ENCODE measurements around the gene FARP1.

FARP1 gene

DNA sequence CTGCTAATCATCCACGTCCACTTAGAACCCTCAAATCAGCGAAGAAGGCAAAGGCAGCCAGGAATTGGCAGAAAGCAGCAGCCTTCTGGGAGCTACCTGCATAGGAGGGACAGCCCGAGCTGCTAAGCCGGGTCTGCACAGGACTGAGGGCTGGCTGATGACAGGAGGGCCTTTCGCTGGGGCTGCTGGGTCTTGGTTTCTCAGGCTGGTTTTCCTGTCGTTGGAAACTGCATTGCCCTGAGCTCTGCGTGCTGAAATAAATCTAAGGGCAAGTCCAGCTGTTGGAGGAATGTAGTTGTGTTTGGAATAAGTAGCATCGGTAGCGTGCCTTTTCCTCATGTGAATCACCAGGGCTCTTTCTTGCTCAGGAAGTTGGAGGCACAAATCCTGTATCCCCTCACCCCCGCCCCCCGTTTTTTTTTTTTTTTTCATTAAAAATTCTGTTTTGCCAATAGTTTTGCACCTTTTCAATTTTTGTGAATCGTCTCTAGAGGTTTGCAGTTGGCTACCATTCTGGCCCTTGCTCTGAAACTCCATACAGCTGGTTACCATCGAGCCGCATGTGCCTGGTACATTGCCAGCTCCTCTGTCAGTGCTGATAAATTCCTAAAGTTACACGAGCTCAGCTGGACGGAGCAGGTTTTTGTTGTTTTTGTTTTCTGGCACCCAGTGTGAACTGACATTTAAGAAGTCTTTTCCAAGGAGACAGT lies 228.1 kb downstream of the FARP1 start:
- no peak overlapping the region for H3K4me3 ChIP-seq (ENCODE audit: low read length)
- no peak for DNase-seq (ENCODE audit: low read depth)
- TF ChIP-seq, protein P1, sequence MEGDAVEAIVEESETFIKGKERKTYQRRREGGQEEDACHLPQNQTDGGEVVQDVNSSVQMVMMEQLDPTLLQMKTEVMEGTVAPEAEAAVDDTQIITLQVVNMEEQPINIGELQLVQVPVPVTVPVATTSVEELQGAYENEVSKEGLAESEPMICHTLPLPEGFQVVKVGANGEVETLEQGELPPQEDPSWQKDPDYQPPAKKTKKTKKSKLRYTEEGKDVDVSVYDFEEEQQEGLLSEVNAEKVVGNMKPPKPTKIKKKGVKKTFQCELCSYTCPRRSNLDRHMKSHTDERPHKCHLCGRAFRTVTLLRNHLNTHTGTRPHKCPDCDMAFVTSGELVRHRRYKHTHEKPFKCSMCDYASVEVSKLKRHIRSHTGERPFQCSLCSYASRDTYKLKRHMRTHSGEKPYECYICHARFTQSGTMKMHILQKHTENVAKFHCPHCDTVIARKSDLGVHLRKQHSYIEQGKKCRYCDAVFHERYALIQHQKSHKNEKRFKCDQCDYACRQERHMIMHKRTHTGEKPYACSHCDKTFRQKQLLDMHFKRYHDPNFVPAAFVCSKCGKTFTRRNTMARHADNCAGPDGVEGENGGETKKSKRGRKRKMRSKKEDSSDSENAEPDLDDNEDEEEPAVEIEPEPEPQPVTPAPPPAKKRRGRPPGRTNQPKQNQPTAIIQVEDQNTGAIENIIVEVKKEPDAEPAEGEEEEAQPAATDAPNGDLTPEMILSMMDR (conservative IDR thresholded peaks at IDR 0.05; ENCODE audit: low read depth, low read length) = no peak

DNA sequence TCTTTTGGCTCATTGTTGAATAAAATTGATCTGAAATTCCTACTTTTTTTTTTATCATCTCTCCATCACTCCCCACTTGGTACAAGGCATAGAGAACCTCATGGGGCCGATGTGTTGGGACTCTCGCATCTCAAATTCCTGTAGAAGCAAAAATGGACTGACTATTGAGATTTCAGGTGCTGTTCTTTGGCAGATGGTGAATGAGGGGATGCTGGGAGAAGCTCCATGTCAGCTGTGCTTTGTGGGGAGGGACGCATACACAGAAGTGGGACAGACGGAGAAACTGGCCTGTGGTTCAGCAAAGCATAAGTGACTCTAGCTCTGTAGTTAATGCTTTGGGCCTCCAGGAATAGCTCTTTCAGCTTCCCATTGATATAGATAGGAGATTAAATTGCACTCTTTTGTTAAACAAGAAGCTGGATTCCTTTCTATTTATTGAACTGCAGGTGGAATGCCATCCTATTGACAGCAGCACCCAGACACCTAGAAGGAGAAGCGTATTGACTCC lies 228.7 kb downstream of the FARP1 start:
- H3K4me3 ChIP-seq (ENCODE audit: low read length) = no peak overlapping the region
- DNase-seq (ENCODE audit: low read depth) = no peak
- TF ChIP-seq, protein P1 (conservative IDR thresholded peaks at IDR 0.05; ENCODE audit: low read depth, low read length) = no peak

DNA sequence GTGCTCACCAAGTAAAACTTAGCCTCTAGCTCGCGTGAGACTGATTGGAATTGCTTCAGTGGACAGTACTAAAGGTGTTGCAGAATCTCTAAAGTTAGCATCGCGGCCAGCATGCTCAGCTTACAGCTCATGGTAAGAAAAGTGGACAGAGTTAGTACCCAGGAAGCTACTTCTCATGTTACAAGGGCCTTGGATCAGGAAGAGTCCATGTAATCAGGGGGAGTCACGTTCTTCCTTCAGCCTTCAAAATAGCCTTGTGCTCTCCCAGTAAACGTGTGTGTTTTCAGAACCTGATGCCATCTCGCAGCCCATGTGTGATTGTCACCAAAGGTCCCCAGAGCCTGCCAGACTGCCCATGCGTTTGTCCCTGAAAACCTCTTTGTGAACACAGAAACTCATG lies 230.0 kb downstream of the FARP1 start:
- H3K4me3 ChIP-seq (ENCODE audit: low read length) = no peak overlapping the region
- DNase-seq (ENCODE audit: low read depth) = no peak
- TF ChIP-seq, protein P1 (conservative IDR thresholded peaks at IDR 0.05; ENCODE audit: low read depth, low read length) = no peak

DNA sequence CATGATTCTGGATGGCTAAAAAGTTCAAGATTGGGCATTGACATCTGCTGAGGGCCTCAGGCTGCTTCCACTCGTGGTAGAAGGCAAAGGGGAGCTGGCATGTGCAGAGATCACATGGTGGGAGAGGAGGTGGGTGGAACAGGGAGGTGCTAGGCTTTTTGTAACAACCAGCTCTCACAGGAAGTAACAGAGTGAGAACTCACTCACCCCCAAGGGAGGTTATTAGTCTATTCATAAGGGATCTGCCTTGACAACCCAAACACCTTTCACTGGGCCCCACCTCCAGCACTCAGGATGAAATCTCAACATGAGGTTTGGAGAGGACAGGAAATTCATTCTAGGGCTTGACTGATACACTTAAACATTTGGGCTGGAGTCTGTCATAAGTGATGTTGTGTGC lies 231.9 kb downstream of the FARP1 start:
- TF ChIP-seq, protein P1 (conservative IDR thresholded peaks at IDR 0.05; ENCODE audit: low read depth, low read length) = no peak
- H3K4me3 ChIP-seq (ENCODE audit: low read length) = no peak overlapping the region

DNA sequence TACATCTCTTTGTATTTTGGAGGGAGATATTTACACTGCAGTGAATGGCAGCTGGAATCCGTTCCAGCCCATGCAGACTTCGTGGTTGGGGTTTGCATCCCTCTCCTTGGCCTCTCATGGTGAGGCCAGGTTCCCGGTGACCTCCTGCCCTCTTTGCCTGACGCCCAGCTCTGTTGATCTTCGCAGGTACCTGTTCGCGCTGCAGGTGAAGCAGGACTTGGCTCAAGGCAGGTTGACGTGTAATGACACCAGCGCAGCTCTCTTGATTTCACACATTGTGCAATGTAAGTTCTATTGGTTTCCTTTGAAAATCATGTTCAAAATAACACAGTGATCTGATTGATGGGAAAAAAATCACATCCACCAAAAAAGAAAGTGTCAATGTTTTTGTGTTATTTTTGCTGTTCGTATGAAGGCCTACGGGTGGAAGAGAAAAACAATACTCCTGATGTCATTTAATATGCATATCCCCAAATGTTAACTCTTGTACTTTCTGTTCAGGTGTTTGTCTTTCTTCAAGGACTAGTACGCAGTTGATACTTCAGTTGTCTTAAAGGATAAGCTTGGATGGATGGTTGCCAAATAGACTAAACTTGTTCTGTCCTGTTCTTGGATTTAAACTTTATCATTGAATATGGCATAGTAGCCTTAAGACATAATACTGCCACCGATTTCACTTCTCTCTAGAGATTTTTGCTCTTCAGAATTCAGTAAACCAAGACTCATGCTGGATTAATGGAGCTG lies 234.9 kb downstream of the FARP1 start:
- no peak for DNase-seq (ENCODE audit: low read depth)
- TF ChIP-seq, protein P1 (conservative IDR thresholded peaks at IDR 0.05; ENCODE audit: low read depth, low read length) = no peak
- H3K4me3 ChIP-seq (ENCODE audit: low read length) = no peak overlapping the region

More for the DNA sequence above, 231.9 kb downstream of the FARP1 start:
- no peak for DNase-seq (ENCODE audit: low read depth)

DNA sequence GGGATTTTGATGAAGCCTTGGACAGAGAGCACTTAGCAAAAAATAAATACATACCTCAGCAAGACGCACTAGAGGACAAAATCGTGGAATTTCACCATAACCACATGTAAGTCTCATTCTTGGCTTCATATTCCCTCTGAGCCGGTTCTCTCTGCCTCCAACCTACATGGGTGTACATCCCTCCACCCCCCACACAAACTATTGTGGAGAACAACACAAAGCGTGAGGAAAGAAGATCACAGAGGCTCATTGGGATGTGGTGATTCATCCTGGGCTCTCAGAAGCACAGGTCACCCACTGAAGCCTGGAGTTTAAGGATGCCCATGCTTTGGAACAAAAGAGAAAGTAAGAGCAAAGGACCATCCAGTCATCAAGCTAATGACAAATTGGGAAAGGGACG lies 241.8 kb downstream of the FARP1 start:
- TF ChIP-seq, protein P1 (conservative IDR thresholded peaks at IDR 0.05; ENCODE audit: low read depth, low read length) = no peak
- H3K4me3 ChIP-seq (ENCODE audit: low read length) = no peak overlapping the region
- no peak for DNase-seq (ENCODE audit: low read depth)

Measured in retinal pigment epithelial cell (primary cell).